HG03378 (cell line): ENCODE results near the gene NPFF.
"Not testable (repeated sequence)": the region's sequence is repeated elsewhere in the genome, so short reads cannot be mapped to it uniquely, and the experiment has no call there.

ENCODE experiments used
- ATAC-seq: cut with Tn5 transposase; IDR thresholded peaks from one replicate; pipeline ENCODE4 v1.9.1; 2021; ENCODE audit warnings: mild to moderate bottlenecking, moderate library complexity; ENCODE audit not compliant: unreplicated experiment

The NPFF gene

GRCh38 chr12:53506881-53507602 lies at the start of gene NPFF:
Gene NPFF (minus strand): TSS chr12:53507484. CDS start chr12:53507474, 10 bp downstream.
- ATAC-seq: no peak

- no peak for ATAC-seq
Measured at GRCh38 chr12:53552361-53553327, 45.4 kb upstream of the NPFF start.

GRCh38 chr12:53551889-53552291 lies 44.6 kb upstream of the NPFF start:
- ATAC-seq: no peak

GRCh38 chr12:53550595-53550994 lies 43.3 kb upstream of the NPFF start:
- ATAC-seq: no peak

GRCh38 chr12:53550131-53550530 lies 42.8 kb upstream of the NPFF start:
- not testable (repeated sequence) for ATAC-seq

GRCh38 chr12:53548354-53548753 lies 41.1 kb upstream of the NPFF start:
- not testable (repeated sequence) for ATAC-seq

GRCh38 chr12:53543539-53543938 lies 36.3 kb upstream of the NPFF start:
- ATAC-seq: no peak

GRCh38 chr12:53539526-53539925 lies 32.2 kb upstream of the NPFF start:
- ATAC-seq: no peak

GRCh38 chr12:53538209-53538689 lies 31.0 kb upstream of the NPFF start:
- ATAC-seq: no peak

GRCh38 chr12:53536962-53537361 lies 29.7 kb upstream of the NPFF start:
- ATAC-seq: no peak

GRCh38 chr12:53533471-53533870 lies 26.2 kb upstream of the NPFF start:
- ATAC-seq: no peak

GRCh38 chr12:53532524-53533445 lies 25.5 kb upstream of the NPFF start:
- no peak for ATAC-seq

- ATAC-seq: no peak
Measured at GRCh38 chr12:53532021-53532420, 24.7 kb upstream of the NPFF start.

- ATAC-seq: no peak
Measured at GRCh38 chr12:53530920-53531319, 23.6 kb upstream of the NPFF start.

GRCh38 chr12:53530061-53530460 lies 22.8 kb upstream of the NPFF start:
- ATAC-seq: no peak

- ATAC-seq: no peak
Measured at GRCh38 chr12:53524476-53524875, 17.2 kb upstream of the NPFF start.

- ATAC-seq: no peak
Measured at GRCh38 chr12:53523131-53523530, 15.8 kb upstream of the NPFF start.

- no peak for ATAC-seq
Measured at GRCh38 chr12:53518381-53518780, 11.1 kb upstream of the NPFF start.

- ATAC-seq: no peak
Measured at GRCh38 chr12:53516758-53517455, 9.6 kb upstream of the NPFF start.

GRCh38 chr12:53515291-53515680 lies 8.0 kb upstream of the NPFF start:
- no peak for ATAC-seq
